Measurements from ENCODE around the gene CGNL1.

Gene CGNL1

DNA sequence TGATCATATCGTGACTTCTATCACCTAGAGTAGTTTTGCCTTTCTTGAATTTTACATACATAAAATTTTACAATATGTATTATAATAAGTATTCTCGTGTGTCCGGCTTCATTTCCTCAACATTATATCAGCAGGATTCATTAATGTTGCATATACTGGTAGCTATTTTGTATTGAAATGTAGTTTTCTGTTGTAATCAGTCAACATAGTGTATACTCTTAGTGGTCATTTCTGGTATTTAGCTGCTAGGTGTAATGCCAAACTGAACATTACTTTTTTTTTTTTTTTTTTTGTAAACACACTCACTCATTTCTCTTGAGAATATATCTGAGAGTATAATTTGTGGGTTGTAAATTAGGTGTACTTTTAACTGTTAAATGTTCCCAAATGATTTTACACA lies 70.1 kb downstream of the CGNL1 start:
- H3K79me1 ChIP-seq (ENCODE audit: low read depth, low read length): no peaks in the 10 kb centered on the region
- no peak overlapping the region for H4K8ac ChIP-seq (ENCODE audit: low read depth, low read length)
- no peak overlapping the region for H2BK12ac ChIP-seq (ENCODE audit: low read length)
- DNase-seq (ENCODE audit: low spot score): no peak
- no peaks in the 10 kb centered on the region for H3K9me3 ChIP-seq (replicated peaks in 1 of 2; ENCODE audit: control insufficient read depth in 2 of 2, insufficient read depth in 1 of 2, low read depth in 1 of 2, low read length in 2 of 2)
- no peak overlapping the region for H2AK5ac ChIP-seq (ENCODE audit: low read depth, low read length)
- H4K91ac ChIP-seq (ENCODE audit: low read depth, low read length, poor library complexity): no peak overlapping the region
- no peaks in the 10 kb centered on the region for H3K4me1 ChIP-seq (ENCODE audit: control insufficient read depth in 2 of 2, insufficient read depth in 1 of 2, low read depth in 1 of 2, low read length in 2 of 2)
- no peak overlapping the region for H3K4ac ChIP-seq (ENCODE audit: low read length)
- no peak overlapping the region for H2BK5ac ChIP-seq (ENCODE audit: low read length)
- H2BK120ac ChIP-seq (ENCODE audit: low read depth, low read length): no peak overlapping the region
- H2BK15ac ChIP-seq (ENCODE audit: low read length): no peak overlapping the region
- no peaks in the 10 kb centered on the region for H3K27me3 ChIP-seq (ENCODE audit: control insufficient read depth in 3 of 3, insufficient read depth in 3 of 3, low read depth in 1 of 3, low read length in 3 of 3)
- no peak overlapping the region for H3K14ac ChIP-seq (ENCODE audit: low read length)
- H2AFZ ChIP-seq (ENCODE audit: low read length): no peak overlapping the region
- H3K27ac ChIP-seq (replicated peaks; ENCODE audit: low read length): no peak overlapping the region
- no peak overlapping the region for H3K18ac ChIP-seq (ENCODE audit: low read length)
- H3K9ac ChIP-seq (ENCODE audit: low read depth, low read length, poor library complexity): no peak overlapping the region
- peaks cover 0 to 2% of the 10 kb centered on the region in 2 donors for H3K36me3 ChIP-seq (replicated peaks in 1 of 2; ENCODE audit: control insufficient read depth in 2 of 2, insufficient read depth in 2 of 2, low read length in 2 of 2)
- no CpG with 5 or more reads among the region's 3 CpGs for WGBS, 2 donors (ENCODE audit: extremely low coverage in 2 of 2, insufficient read length in 2 of 2, insufficient replicate concordance in 1 of 2)
- H3K23ac ChIP-seq (ENCODE audit: low read depth, low read length, poor library complexity): no peak overlapping the region
- no peak overlapping the region for H3K4me2 ChIP-seq (ENCODE audit: insufficient read depth, low read length, poor library complexity, severe bottlenecking)
- no peak overlapping the region for H3K4me3 ChIP-seq (ENCODE audit: low read length in 2 of 2)

DNA sequence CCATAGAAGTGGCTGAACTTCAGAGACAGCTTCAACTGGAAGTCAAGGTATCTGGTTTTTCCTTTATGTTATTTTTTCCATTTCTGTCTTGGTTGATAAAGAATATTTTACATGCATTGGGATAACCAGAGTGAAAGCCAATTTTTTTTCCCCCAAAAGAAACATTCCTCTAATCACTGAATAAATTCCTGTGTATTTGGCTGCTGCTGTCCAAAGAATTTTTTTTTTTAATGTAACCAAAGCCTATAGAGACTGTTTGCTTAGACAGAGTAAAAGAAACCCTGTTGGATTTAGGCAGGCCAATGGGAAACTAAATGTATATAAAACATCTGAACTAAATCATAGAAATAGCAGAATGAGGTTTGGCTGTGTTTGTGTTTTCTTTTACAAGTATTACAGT lies 75.2 kb downstream of the CGNL1 start:
- Histone ChIP-seq H2BK15ac (ENCODE audit: low read length) (no peak overlapping the region), H4K8ac (ENCODE audit: low read depth, low read length) (no peak overlapping the region), H3K14ac (ENCODE audit: low read length) (no peak overlapping the region), H3K36me3 (replicated peaks in 1 of 2; ENCODE audit: control insufficient read depth in 2 of 2, insufficient read depth in 2 of 2, low read length in 2 of 2) (peaks cover 0 to 2% of the 10 kb centered on the region in 2 donors), H2BK5ac (ENCODE audit: low read length) (no peak overlapping the region), H3K9ac (ENCODE audit: low read depth, low read length, poor library complexity) (no peak overlapping the region), H3K4me3 (ENCODE audit: low read length in 2 of 2) (no peak overlapping the region), H3K9me3 (replicated peaks in 1 of 2; ENCODE audit: control insufficient read depth in 2 of 2, insufficient read depth in 1 of 2, low read depth in 1 of 2, low read length in 2 of 2) (no peaks in the 10 kb centered on the region), H3K79me1 (ENCODE audit: low read depth, low read length) (no peaks in the 10 kb centered on the region), H3K4me2 (ENCODE audit: insufficient read depth, low read length, poor library complexity, severe bottlenecking) (no peak overlapping the region), H3K18ac (ENCODE audit: low read length) (no peak overlapping the region), H2BK12ac (ENCODE audit: low read length) (no peak overlapping the region), H4K91ac (ENCODE audit: low read depth, low read length, poor library complexity) (no peak overlapping the region), H2AFZ (ENCODE audit: low read length) (no peak overlapping the region), H3K4ac (ENCODE audit: low read length) (no peak overlapping the region), H3K27me3 (ENCODE audit: control insufficient read depth in 3 of 3, insufficient read depth in 3 of 3, low read depth in 1 of 3, low read length in 3 of 3) (no peaks in the 10 kb centered on the region), H3K27ac (replicated peaks; ENCODE audit: low read length) (no peak overlapping the region), H2AK5ac (ENCODE audit: low read depth, low read length) (no peak overlapping the region), H3K23ac (ENCODE audit: low read depth, low read length, poor library complexity) (no peak overlapping the region), H2BK120ac (ENCODE audit: low read depth, low read length) (no peak overlapping the region), H3K4me1 (ENCODE audit: control insufficient read depth in 2 of 2, insufficient read depth in 1 of 2, low read depth in 1 of 2, low read length in 2 of 2) (no peaks in the 10 kb centered on the region)
- DNase-seq (ENCODE audit: low spot score): no peak

- Histone ChIP-seq H3K4me1 (ENCODE audit: control insufficient read depth in 2 of 2, insufficient read depth in 1 of 2, low read depth in 1 of 2, low read length in 2 of 2) (no peaks in the 10 kb centered on the region), H2BK15ac (ENCODE audit: low read length) (no peak overlapping the region), H2BK12ac (ENCODE audit: low read length) (no peak overlapping the region), H3K79me1 (ENCODE audit: low read depth, low read length) (no peaks in the 10 kb centered on the region), H3K4me3 (ENCODE audit: low read length in 2 of 2) (no peak overlapping the region), H3K14ac (ENCODE audit: low read length) (no peak overlapping the region), H3K18ac (ENCODE audit: low read length) (no peak overlapping the region), H2BK120ac (ENCODE audit: low read depth, low read length) (no peak overlapping the region), H2BK5ac (ENCODE audit: low read length) (no peak overlapping the region), H3K23ac (ENCODE audit: low read depth, low read length, poor library complexity) (no peak overlapping the region), H2AFZ (ENCODE audit: low read length) (no peak overlapping the region), H3K9ac (ENCODE audit: low read depth, low read length, poor library complexity) (no peak overlapping the region), H2AK5ac (ENCODE audit: low read depth, low read length) (no peak overlapping the region), H3K36me3 (replicated peaks in 1 of 2; ENCODE audit: control insufficient read depth in 2 of 2, insufficient read depth in 2 of 2, low read length in 2 of 2) (peaks cover 0 to 2% of the 10 kb centered on the region in 2 donors), H4K8ac (ENCODE audit: low read depth, low read length) (no peak overlapping the region), H3K4me2 (ENCODE audit: insufficient read depth, low read length, poor library complexity, severe bottlenecking) (no peak overlapping the region), H3K27ac (replicated peaks; ENCODE audit: low read length) (no peak overlapping the region), H3K9me3 (replicated peaks in 1 of 2; ENCODE audit: control insufficient read depth in 2 of 2, insufficient read depth in 1 of 2, low read depth in 1 of 2, low read length in 2 of 2) (no peaks in the 10 kb centered on the region), H4K91ac (ENCODE audit: low read depth, low read length, poor library complexity) (no peak overlapping the region), H3K4ac (ENCODE audit: low read length) (no peak overlapping the region), H3K27me3 (ENCODE audit: control insufficient read depth in 3 of 3, insufficient read depth in 3 of 3, low read depth in 1 of 3, low read length in 3 of 3) (no peaks in the 10 kb centered on the region)
- WGBS, 2 donors (ENCODE audit: extremely low coverage in 2 of 2, insufficient read length in 2 of 2, insufficient replicate concordance in 1 of 2): no CpG with 5 or more reads among the region's 11 CpGs
- DNase-seq (ENCODE audit: low spot score): no peak
Measured at GRCh38 chr15:57452090-57452754, 75.9 kb downstream of the CGNL1 start.

DNA sequence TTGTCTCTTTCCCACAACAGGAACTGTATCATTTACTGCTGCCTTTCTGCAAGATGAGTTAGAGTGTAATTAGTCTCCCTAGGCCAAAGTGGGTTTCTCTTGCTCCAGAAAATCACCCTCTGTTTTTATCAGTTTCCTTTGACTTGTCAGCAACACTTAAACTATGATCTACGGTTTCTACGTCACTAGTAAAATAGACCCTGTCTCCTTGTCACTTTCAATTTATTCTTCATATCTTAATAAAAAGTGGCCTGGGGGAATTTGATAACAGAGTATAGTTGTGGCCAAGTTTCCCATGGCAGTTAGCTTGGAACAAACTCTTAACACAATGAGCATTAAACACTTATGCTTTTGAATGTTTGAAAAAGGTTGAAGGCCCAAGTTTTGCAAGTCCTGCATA lies 79.6 kb downstream of the CGNL1 start:
- H3K4ac ChIP-seq (ENCODE audit: low read length): no peak overlapping the region
- WGBS, 2 donors (ENCODE audit: extremely low coverage in 2 of 2, insufficient read length in 2 of 2, insufficient replicate concordance in 1 of 2): no CpG with 5 or more reads among the region's 2 CpGs

More for the DNA sequence above, 79.6 kb downstream of the CGNL1 start:
- Histone ChIP-seq H3K79me1 (ENCODE audit: low read depth, low read length) (no peaks in the 10 kb centered on the region), H3K9me3 (replicated peaks in 1 of 2; ENCODE audit: control insufficient read depth in 2 of 2, insufficient read depth in 1 of 2, low read depth in 1 of 2, low read length in 2 of 2) (peaks cover 0 to 2% of the 10 kb centered on the region in 2 donors), H3K4me3 (ENCODE audit: low read length in 2 of 2) (no peak overlapping the region), H3K36me3 (replicated peaks in 1 of 2; ENCODE audit: control insufficient read depth in 2 of 2, insufficient read depth in 2 of 2, low read length in 2 of 2) (peaks cover 0 to 2% of the 10 kb centered on the region in 2 donors), H2BK120ac (ENCODE audit: low read depth, low read length) (no peak overlapping the region), H2BK5ac (ENCODE audit: low read length) (no peak overlapping the region), H2BK12ac (ENCODE audit: low read length) (no peak overlapping the region), H2AK5ac (ENCODE audit: low read depth, low read length) (no peak overlapping the region), H4K91ac (ENCODE audit: low read depth, low read length, poor library complexity) (no peak overlapping the region), H3K23ac (ENCODE audit: low read depth, low read length, poor library complexity) (no peak overlapping the region), H4K8ac (ENCODE audit: low read depth, low read length) (no peak overlapping the region), H2AFZ (ENCODE audit: low read length) (no peak overlapping the region), H3K27ac (replicated peaks; ENCODE audit: low read length) (no peak overlapping the region), H3K14ac (ENCODE audit: low read length) (no peak overlapping the region), H3K18ac (ENCODE audit: low read length) (no peak overlapping the region), H3K4me1 (ENCODE audit: control insufficient read depth in 2 of 2, insufficient read depth in 1 of 2, low read depth in 1 of 2, low read length in 2 of 2) (peaks cover 2 to 8% of the 10 kb centered on the region in 2 donors), H3K27me3 (ENCODE audit: control insufficient read depth in 3 of 3, insufficient read depth in 3 of 3, low read depth in 1 of 3, low read length in 3 of 3) (no peaks in the 10 kb centered on the region), H3K4me2 (ENCODE audit: insufficient read depth, low read length, poor library complexity, severe bottlenecking) (no peak overlapping the region), H2BK15ac (ENCODE audit: low read length) (no peak overlapping the region), H3K9ac (ENCODE audit: low read depth, low read length, poor library complexity) (no peak overlapping the region)
- no peak for DNase-seq (ENCODE audit: low spot score)
